ENCODE data around the gene PRELP.
"Not testable (repeated sequence)": the region's sequence is repeated elsewhere in the genome, so short reads cannot be mapped to it uniquely, and the experiment has no call there.

PRELP gene

GRCh38 chr1:203454986-203455471 is 20.6 kb upstream of the PRELP start:
- DNase-seq, result no peak

GRCh38 chr1:203455706-203456105 is 19.9 kb upstream of the PRELP start:
- DNase-seq, result no peak

GRCh38 chr1:203456577-203456976 is 19.0 kb upstream of the PRELP start:
- DNase-seq, result no peak

- no peak for DNase-seq
Observed at GRCh38 chr1:203458078-203458477, 17.5 kb upstream of the PRELP start.

GRCh38 chr1:203459671-203460201 is 15.9 kb upstream of the PRELP start:
- DNase-seq, result no peak

GRCh38 chr1:203461717-203462116 is 13.9 kb upstream of the PRELP start:
- no peak for DNase-seq

GRCh38 chr1:203462143-203462542 is 13.5 kb upstream of the PRELP start:
- no peak for DNase-seq

GRCh38 chr1:203462878-203463277 is 12.7 kb upstream of the PRELP start:
- no peak for DNase-seq

- DNase-seq, result no peak
Observed at GRCh38 chr1:203463469-203464062, 12.0 kb upstream of the PRELP start.

- DNase-seq, result no peak
Observed at GRCh38 chr1:203464226-203464625, 11.4 kb upstream of the PRELP start.

- no peak for DNase-seq
Observed at GRCh38 chr1:203464743-203465142, 10.9 kb upstream of the PRELP start.

GRCh38 chr1:203465146-203465798 is 10.3 kb upstream of the PRELP start:
- no peak for DNase-seq

GRCh38 chr1:203465948-203466347 is 9.7 kb upstream of the PRELP start:
- no peak for DNase-seq

GRCh38 chr1:203466906-203467549 is 8.6 kb upstream of the PRELP start:
- not testable (repeated sequence) for DNase-seq

GRCh38 chr1:203467550-203467921 is 8.1 kb upstream of the PRELP start:
- no peak for DNase-seq

- no peak for DNase-seq
Observed at GRCh38 chr1:203468326-203468725, 7.3 kb upstream of the PRELP start.

- DNase-seq, result no peak
Observed at GRCh38 chr1:203470240-203470639, 5.4 kb upstream of the PRELP start.

GRCh38 chr1:203471841-203472240 is 3.8 kb upstream of the PRELP start:
- no peak for DNase-seq

- no peak for DNase-seq
Observed at GRCh38 chr1:203473281-203473680, 2.3 kb upstream of the PRELP start.

GRCh38 chr1:203473781-203474305 is 1.8 kb upstream of the PRELP start:
- DNase-seq, result no peak

- DNase-seq, result no peak
Observed at GRCh38 chr1:203476216-203476814, 709 bp downstream of the PRELP start.

GRCh38 chr1:203477748-203478147 is 2.1 kb downstream of the PRELP start:
- no peak for DNase-seq

GRCh38 chr1:203478231-203478630 is 2.6 kb downstream of the PRELP start:
- no peak for DNase-seq
